Measurements from ENCODE around the gene NEK9.

Gene NEK9

DNA sequence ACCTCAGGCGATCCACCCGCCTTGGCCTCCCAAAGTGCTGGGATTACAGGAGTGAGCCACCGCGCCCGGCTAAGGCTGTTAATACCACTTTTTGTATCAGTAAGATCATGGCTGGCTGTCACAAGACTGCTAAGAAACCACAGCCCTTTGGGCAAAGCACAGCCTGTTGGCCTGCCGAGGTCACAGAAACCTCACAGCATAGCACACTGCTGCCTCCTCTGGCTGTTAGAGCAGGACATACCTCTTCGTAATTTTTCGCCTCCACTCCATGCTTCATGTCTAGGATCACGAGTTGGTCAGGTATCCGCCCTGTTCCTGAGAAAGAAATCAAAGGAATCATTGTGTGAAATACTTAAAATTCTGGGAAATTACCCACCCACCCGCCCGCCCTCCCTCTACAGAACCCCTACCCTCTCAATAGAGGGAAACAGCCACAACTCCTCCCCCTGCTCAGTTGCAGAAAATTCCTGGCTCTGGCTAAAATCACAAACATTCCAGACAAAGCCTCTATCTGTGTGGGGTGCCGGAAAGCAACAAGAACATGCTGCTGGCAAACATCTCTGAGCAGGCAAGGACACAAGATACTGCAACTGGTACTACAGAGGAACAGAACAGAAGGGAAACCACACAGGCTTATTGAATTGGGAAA lies 20.7 kb upstream of the NEK9 start:
- Histone ChIP-seq H3K79me2 (ENCODE audit: control insufficient read depth, low read length) (peaks cover 18% of the 10 kb centered on the region), H3K4me2 (ENCODE audit: low read length) (no peak overlapping the region)
- TF ChIP-seq EZH2phosphoT487 (IDR thresholded peaks at IDR 0.05; ENCODE audit: borderline replicate concordance, low read length), result no peak
- TF ChIP-seq, protein P1, sequence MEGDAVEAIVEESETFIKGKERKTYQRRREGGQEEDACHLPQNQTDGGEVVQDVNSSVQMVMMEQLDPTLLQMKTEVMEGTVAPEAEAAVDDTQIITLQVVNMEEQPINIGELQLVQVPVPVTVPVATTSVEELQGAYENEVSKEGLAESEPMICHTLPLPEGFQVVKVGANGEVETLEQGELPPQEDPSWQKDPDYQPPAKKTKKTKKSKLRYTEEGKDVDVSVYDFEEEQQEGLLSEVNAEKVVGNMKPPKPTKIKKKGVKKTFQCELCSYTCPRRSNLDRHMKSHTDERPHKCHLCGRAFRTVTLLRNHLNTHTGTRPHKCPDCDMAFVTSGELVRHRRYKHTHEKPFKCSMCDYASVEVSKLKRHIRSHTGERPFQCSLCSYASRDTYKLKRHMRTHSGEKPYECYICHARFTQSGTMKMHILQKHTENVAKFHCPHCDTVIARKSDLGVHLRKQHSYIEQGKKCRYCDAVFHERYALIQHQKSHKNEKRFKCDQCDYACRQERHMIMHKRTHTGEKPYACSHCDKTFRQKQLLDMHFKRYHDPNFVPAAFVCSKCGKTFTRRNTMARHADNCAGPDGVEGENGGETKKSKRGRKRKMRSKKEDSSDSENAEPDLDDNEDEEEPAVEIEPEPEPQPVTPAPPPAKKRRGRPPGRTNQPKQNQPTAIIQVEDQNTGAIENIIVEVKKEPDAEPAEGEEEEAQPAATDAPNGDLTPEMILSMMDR (IDR thresholded peaks at IDR 0.05; ENCODE audit: low read depth, low read length, poor library complexity, severe bottlenecking), result no peak

GRCh38 chr14:75144944-75145343 lies 18.1 kb upstream of the NEK9 start:
- Histone ChIP-seq H3K9me2 (replicated peaks; ENCODE audit: control insufficient read depth, low read length) (no peaks in the 10 kb centered on the region), H3K27ac (ENCODE audit: low read depth, low read length) (no peak overlapping the region), H3K36me3 (ENCODE audit: control insufficient read depth, low read length) (peaks cover 48% of the 10 kb centered on the region), H3K9me3 (ENCODE audit: control insufficient read depth, insufficient read depth, low read length) (no peaks in the 10 kb centered on the region), H3K4me1 (ENCODE audit: control insufficient read depth, low read length) (peaks cover 16% of the 10 kb centered on the region), H3K79me2 (ENCODE audit: control insufficient read depth, low read length) (peaks cover 23% of the 10 kb centered on the region), H3K4me3 (ENCODE audit: low read length) (no peak overlapping the region), H3F3A (ENCODE audit: control insufficient read depth, insufficient read depth) (peaks cover 3% of the 10 kb centered on the region; the same call in 1 of the 2 replicates), H3K4me2 (ENCODE audit: low read length) (no peak overlapping the region), H4K20me1 (ENCODE audit: control insufficient read depth, insufficient read depth, low read depth, low read length) (peaks cover 8% of the 10 kb centered on the region; the same call in 1 of the 2 replicates), H3K27me3 (ENCODE audit: control insufficient read depth, low read length) (no peaks in the 10 kb centered on the region)
- TF ChIP-seq, protein P1 (IDR thresholded peaks at IDR 0.05; ENCODE audit: low read depth, low read length, poor library complexity, severe bottlenecking), result no peak
- TF ChIP-seq EZH2phosphoT487 (IDR thresholded peaks at IDR 0.05; ENCODE audit: borderline replicate concordance, low read length), result no peak

More for the DNA sequence above, 20.7 kb upstream of the NEK9 start:
- no peaks in the 10 kb centered on the region for H3F3A ChIP-seq (ENCODE audit: control insufficient read depth, insufficient read depth)
- peaks cover 55% of the 10 kb centered on the region for H3K36me3 ChIP-seq (ENCODE audit: control insufficient read depth, low read length)
- H3K4me3 ChIP-seq (ENCODE audit: low read length), result no peak overlapping the region
- H3K27ac ChIP-seq (ENCODE audit: low read depth, low read length), result no peak overlapping the region
- no peaks in the 10 kb centered on the region for H3K9me3 ChIP-seq (ENCODE audit: control insufficient read depth, insufficient read depth, low read length)
- H4K20me1 ChIP-seq (ENCODE audit: control insufficient read depth, insufficient read depth, low read depth, low read length), result no peaks in the 10 kb centered on the region; the same call in 1 of the 2 replicates
- H3K9me2 ChIP-seq (replicated peaks; ENCODE audit: control insufficient read depth, low read length), result no peaks in the 10 kb centered on the region
- no peaks in the 10 kb centered on the region for H3K4me1 ChIP-seq (ENCODE audit: control insufficient read depth, low read length)
- H3K27me3 ChIP-seq (ENCODE audit: control insufficient read depth, low read length), result no peaks in the 10 kb centered on the region

DNA sequence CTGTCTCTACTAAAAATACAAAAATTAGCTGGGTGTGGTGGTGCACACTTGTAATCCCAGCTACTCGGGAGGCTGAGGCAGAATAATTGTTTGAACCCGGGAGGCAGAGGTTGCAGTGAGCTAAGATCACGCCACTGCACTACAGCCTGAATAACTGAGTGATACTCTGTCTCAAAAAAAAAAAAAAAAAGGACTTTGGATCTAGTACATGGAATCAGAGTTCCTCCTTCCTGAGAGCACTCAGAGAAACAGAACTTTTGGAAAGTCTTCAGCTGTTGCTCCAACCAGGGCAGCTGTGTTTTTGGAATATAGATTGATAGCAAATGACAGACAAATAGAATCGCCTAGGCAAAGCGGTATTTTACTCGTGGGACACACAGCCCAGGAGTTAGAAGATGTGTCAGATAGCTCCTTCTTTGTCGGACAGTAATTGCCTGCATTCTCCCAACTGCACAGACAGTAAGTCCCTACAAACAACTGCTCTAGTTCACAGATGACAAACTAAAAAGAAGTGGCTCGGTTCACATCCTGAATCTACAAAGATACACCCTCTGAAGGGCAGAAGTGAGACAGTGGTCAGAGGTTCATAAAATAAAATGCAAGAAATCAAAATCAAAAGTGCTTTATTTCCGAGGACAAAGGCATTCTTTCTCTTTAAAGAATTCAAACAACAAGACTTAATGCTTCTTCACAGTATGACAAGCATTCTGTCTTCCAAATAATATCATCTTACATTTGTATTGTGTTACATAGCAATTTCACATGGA lies 17.1 kb upstream of the NEK9 start:
- Histone ChIP-seq H3K4me2 (ENCODE audit: low read length) (no peak overlapping the region), H3K9me3 (ENCODE audit: control insufficient read depth, insufficient read depth, low read length) (no peaks in the 10 kb centered on the region), H3K4me1 (ENCODE audit: control insufficient read depth, low read length) (peaks cover 24% of the 10 kb centered on the region), H3K9me2 (replicated peaks; ENCODE audit: control insufficient read depth, low read length) (no peaks in the 10 kb centered on the region), H3K79me2 (ENCODE audit: control insufficient read depth, low read length) (peaks cover 26% of the 10 kb centered on the region), H3F3A (ENCODE audit: control insufficient read depth, insufficient read depth) (peaks cover 3% of the 10 kb centered on the region; the same call in 1 of the 2 replicates), H3K36me3 (ENCODE audit: control insufficient read depth, low read length) (peaks cover 41% of the 10 kb centered on the region), H3K4me3 (ENCODE audit: low read length) (no peak overlapping the region), H3K27me3 (ENCODE audit: control insufficient read depth, low read length) (no peaks in the 10 kb centered on the region), H3K27ac (ENCODE audit: low read depth, low read length) (no peak overlapping the region), H4K20me1 (ENCODE audit: control insufficient read depth, insufficient read depth, low read depth, low read length) (peaks cover 8% of the 10 kb centered on the region)
- no peak for TF ChIP-seq EZH2phosphoT487 (IDR thresholded peaks at IDR 0.05; ENCODE audit: borderline replicate concordance, low read length)
- TF ChIP-seq, protein P1 (IDR thresholded peaks at IDR 0.05; ENCODE audit: low read depth, low read length, poor library complexity, severe bottlenecking), result no peak

Data from DOHH2 (cell line).